HG03139 (cell line): Measurements from ENCODE around the gene BRD8.
"Not testable (repeated sequence)": the region's sequence is repeated elsewhere in the genome, so short reads cannot be mapped to it uniquely, and the experiment has no call there.

ENCODE experiments used
- ATAC-seq: cut with Tn5 transposase; IDR thresholded peaks from one replicate; pipeline ENCODE4 v1.9.1; 2021; ENCODE audit not compliant: unreplicated experiment

BRD8 gene, protein sequence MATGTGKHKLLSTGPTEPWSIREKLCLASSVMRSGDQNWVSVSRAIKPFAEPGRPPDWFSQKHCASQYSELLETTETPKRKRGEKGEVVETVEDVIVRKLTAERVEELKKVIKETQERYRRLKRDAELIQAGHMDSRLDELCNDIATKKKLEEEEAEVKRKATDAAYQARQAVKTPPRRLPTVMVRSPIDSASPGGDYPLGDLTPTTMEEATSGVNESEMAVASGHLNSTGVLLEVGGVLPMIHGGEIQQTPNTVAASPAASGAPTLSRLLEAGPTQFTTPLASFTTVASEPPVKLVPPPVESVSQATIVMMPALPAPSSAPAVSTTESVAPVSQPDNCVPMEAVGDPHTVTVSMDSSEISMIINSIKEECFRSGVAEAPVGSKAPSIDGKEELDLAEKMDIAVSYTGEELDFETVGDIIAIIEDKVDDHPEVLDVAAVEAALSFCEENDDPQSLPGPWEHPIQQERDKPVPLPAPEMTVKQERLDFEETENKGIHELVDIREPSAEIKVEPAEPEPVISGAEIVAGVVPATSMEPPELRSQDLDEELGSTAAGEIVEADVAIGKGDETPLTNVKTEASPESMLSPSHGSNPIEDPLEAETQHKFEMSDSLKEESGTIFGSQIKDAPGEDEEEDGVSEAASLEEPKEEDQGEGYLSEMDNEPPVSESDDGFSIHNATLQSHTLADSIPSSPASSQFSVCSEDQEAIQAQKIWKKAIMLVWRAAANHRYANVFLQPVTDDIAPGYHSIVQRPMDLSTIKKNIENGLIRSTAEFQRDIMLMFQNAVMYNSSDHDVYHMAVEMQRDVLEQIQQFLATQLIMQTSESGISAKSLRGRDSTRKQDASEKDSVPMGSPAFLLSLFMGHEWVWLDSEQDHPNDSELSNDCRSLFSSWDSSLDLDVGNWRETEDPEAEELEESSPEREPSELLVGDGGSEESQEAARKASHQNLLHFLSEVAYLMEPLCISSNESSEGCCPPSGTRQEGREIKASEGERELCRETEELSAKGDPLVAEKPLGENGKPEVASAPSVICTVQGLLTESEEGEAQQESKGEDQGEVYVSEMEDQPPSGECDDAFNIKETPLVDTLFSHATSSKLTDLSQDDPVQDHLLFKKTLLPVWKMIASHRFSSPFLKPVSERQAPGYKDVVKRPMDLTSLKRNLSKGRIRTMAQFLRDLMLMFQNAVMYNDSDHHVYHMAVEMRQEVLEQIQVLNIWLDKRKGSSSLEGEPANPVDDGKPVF

DNA sequence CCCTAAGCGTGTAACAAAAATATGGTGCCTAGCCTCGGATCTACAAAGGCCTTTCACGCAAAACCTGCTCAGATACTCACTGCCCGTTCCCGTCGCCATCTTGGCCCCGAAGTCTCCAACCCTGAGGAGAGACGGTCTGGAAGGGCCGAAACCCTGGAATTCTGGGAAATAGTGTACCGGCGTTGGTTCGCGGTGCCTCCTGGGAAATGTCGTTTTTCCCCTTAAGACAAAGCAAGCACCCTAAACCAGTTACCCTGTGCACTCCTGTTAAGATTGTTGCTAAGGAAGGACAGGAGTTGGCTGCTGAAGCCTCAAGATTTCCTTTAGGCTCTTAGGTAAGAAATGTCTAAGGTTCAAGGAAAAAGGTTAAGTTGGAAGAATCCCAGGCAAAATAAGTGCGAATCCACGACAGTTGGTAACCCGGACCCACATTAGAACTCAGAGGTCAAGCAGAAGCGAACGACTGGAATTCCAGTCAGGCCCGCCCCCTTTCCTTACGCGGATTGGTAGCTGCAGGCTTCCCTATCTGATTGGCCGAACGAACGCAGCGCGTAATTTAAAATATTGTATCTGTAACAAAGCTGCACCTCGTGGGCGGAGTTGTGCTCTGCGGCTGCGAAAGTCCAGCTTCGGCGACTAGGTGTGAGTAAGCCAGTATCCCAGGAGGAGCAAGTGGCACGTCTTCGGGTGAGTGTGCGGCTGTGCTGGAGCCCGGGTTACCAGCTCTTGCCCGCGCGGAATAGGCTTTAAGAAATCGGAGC, at the start of gene BRD8, which contains the start of gene KIF20A:
TSS of gene BRD8 (minus strand) at position 115 of the 761 bp plus-strand sequence. CDS start at position 99, 16 bp downstream.
TSS of gene KIF20A (plus strand) at position 597 of the 761 bp plus-strand sequence. CDS start 569 bp downstream, outside the sequence.
- ATAC-seq, result peak; percentile 90

DNA sequence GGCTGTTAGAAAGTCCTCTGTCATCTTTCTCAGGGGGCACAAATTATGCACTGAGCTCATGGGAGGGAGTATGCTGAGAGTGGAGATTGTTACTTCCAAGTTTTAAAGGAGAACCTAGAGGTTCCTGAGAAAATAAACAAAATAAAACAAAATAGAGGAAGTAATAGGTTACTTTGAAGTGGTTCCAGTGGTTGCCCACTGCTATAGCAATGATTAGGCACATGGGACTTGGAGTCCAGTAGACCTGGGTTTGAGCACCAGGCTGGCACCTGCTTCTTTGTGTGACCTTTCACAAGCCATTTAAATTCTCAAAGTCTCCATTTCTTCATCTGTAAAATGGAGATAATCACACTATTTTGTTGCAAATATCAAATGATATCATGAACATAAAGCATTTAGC, 48.5 kb upstream of the BRD8 start:
- ATAC-seq, result no peak

DNA sequence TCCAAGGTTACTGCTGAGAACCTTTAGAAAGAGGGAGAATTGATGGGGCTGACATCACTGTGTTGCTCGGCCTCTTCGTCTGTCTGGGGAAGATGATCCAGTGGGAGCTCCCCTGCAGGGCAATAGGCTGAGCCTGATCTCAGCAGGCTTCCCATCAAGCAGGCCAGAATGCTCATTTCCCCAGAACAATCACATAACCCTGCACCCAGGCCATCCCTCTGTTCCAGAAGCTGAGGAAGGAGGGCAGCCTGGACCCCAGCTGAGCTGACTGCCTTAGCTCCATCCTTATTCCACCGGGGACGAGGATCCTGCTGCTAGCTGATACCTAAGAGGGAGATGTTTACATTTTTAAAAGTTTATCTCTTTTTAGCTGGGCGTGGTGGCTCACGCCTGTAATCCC, 46.3 kb upstream of the BRD8 start:
- ATAC-seq, result no peak

DNA sequence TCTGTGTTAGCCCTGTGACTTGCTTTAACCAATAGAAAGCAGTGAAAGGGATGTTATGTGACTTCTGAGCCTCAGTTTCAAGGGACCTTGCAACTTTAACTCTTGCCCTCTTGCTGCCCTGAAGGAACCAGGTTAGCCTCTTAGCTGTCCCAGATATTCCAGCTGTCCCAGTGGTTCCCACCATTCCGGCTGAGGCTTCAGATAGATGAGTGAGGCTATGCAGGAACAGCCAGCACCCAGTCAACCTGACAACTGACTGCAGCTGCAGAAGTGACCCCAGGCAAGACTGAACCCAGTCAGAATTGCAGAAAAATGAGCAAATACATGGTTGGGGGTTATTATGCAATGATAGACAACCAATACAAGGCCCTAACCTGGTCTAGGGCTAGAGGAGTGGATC, 45.1 kb upstream of the BRD8 start:
- no peak for ATAC-seq

DNA sequence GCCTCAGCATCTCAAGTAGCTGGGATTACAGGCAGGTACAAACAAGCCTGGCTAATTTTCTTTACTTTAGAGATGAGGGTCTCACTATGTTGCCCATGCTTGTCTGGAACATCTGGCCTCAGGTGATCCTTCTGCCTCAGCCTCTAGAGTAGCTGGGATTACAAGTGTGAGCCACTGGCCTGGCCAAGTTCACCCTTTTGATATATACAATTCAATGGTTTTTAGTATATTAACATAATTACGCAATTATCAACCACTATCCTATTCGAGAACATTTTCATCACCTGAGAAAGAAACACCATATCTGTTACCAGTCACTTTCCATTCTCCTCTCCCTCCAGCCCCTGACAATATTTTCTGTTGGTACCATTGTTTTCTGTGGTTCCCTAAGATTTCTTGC, 38.4 kb upstream of the BRD8 start:
- no peak for ATAC-seq

DNA sequence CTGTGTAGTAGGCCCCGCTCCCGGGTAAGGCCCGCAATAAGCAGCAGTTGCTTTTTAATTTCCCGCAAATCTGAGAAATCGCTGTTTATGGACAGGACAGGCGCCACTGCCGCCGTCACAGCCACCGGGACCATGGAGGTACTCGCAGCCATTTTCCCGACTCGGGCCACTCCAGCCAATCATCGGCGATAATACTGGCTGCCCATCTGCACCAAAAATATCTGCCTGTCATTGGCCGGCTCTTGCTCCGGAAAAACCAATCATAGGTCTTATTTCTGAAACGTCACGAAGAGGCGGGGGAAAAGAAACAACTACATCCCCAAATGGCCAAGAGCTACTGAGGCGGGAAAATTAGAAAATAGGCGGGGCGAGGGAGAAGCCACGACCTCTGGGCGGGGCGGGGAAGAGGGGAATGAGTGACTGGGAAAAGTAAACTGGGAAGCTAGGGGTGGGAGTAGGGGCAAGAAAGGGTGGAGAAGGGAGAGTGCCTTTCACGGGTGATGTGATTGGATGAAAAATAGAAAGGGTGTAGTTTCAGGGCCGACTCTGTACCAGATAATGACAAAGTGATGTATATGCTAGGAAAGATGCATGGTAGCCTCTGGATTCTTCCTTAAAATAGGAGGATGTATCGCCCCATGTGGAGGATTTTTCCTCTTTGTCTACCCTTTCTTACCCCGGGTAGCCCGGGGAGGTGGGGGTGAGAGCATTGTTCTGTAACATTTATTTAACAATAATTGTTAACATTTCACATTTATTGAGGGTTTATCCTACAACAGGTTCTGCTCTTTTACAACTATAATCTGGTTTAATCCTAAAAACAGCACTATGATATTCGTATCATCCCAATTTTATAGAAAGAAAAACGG, 35.0 kb upstream of the BRD8 start, which contains the start of gene CDC23:
TSS of gene CDC23 (minus strand) at position 163 of the 869 bp plus-strand sequence. CDS start at position 152, 11 bp downstream.
- peak; percentile 96 for ATAC-seq

DNA sequence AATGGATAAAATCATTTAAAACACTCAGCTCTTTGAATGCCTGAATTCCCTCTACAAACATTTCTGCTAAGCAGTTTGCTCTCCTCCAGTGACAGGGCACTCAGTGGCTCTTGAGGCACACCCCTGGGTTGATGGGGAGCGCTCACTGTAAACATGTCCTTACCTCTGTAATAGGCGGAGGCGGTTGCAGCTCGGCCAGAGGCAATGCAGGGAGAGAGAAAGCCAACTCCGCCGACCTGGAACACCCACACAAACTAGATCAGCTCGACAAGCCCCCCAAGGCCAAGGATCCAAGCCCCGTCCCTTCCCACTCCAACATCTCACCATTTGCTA, 34.4 kb upstream of the BRD8 start:
- ATAC-seq, result no peak

DNA sequence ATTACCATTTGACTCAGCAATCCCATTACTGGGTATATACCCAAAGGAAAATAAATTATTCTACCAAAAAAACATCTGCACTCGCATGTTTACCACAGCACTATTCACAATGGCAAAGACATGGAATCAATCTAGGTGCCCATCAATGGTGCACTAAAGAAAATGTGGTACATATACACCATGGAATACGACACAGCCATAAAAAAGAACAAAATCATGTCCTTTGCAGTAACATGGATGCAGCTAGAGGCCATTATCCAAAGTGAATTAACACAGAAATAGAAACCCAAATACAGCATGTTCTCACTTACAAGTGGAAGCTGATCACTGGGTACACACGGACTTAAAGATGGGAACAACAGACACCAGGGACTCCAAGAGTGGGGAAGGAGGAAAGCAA, 32.6 kb upstream of the BRD8 start:
- ATAC-seq, result no peak

DNA sequence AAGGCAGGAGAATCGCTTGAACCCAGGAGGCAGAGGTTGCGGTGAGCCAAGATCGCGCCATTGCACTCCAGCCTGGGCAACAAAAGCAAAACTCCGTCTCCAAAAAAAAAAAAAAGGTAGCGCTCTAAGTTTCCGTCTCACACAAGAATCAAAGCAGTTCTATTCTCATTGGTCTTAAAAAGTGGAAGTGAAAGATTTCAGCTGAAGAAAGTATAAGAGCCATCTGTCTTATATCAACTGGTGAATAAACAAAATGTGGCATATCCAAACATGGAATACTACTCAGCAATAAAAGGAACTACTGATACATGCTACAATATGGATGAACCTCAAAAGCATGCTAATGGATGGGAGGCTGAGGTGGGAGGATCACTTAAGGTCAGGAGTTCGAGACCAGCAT, 15.4 kb upstream of the BRD8 start:
- not testable (repeated sequence) for ATAC-seq

DNA sequence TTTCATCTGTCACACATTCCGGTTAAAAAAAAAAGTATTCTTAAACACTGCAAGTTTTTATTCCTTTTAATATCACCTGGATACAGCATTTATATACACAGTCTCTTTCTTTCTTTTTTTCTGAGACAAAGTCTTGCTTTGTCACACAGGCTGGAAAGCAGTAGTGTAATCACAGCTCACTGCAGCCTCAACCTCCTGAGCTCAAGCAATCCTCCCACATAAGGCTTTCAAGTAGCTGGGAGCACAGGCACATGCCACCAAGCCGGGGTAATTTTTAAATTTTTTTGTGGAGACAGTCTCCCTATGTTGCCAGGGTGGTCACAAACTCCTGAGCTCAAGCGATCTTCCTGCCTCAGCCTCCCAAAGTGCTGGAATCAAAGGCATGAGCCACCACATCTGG, 14.4 kb upstream of the BRD8 start:
- ATAC-seq, result no peak

DNA sequence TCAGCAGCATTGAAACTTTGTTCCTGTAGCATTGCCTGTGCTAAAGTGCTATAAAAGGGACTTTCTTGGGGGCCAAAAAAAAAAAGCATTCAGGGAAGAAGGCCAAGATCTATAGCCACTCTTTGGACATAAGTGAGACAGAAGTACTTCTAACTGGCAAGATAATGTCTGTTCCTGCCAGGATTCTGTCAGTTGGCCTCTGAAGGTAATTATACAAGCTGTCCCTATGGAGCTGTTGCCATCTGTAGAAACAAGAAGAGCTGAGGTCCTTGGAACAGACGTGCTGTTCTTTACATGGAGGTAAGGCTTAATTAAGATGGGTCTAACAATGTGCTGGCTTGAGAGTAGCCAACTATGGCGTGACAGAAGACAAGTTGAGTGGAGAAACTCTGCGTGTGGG, 10.2 kb upstream of the BRD8 start:
- ATAC-seq, result no peak

DNA sequence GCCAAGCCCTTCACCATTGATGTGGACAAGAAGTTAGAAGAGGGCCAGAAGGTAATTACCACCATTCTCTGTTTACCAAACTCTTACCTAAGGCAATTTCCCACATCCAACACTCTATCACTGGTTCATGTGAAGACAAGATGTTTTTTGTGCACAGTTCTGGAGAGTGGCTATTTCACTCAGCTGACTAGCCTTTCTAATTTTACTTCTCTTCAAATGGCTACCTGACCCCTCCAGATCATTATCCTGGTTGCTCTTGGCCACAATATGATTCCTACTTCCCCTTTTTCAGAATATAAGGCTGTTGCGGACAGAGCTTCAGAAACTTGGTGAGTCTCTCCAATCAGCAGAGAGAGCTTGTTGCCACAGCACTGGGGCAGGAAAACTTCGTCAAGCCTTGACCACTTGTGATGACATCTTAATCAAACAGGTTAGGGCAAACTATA, 7.6 kb upstream of the BRD8 start:
- ATAC-seq, result no peak

DNA sequence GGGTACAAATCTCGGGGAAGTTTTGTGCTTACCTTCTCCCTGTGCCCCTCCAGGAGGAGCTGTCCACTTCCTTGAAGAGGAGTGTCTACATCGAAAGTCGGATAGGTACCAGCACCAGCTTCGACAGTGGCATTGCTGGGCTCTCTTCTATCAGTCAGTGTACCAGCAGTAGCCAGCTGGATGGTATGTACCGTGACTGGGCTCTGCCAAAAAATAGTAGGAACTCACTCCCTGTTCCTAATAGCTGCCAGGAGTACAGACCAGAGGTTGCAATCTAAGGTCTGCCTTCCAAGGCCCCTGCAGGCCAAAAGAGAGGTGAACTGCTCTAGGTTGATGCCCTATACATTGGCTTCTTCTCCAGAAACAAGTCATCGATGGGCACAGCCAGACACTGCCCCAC, 4.4 kb upstream of the BRD8 start:
- no peak for ATAC-seq

DNA sequence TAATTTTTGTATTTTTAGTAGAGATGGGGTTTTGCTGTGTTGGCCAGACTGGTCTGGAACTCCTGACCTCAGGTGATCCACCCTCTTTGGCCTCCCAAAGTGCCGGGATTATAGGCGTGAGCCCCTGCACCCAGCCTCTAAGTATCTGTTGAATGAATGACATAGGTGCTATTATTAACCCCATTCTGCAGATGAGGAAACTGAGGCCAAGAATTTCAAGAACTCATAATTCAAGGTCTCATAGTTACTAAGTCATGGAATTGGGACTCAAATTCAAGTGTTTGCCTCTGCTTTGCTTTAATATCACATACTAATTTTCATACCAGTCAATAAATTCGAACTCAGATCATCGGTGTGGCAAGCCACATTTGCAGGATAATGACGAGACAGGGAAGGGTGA, 2.4 kb upstream of the BRD8 start:
- no peak for ATAC-seq

DNA sequence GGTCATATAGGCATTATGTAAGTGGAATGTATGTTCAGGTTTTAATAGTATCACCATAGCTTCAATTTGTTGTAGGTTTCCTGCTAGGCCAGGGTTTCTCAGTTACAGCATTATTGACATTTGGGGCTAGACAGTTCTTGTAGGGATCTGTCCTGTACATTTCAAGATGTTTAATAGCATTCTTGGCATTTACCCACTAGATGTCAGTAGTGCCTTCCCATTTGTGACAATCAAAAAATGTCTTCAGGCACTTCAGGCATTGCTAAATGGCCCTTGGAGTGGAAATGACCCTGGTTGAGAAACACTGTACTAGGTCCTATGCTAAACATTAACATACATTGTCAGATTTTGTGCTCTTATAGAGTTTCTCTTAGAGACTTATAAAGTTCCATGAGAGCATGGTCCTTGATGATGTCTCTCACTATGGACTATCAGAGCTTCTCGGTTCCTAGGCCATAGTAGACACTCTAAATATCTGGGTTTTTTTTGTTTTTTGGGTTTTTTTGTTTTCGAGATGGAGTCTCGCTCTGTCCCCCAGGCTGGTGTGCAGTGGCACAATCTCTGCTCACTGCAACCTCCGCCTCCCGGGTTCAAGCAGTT, 1.9 kb upstream of the BRD8 start:
- no peak for ATAC-seq

DNA sequence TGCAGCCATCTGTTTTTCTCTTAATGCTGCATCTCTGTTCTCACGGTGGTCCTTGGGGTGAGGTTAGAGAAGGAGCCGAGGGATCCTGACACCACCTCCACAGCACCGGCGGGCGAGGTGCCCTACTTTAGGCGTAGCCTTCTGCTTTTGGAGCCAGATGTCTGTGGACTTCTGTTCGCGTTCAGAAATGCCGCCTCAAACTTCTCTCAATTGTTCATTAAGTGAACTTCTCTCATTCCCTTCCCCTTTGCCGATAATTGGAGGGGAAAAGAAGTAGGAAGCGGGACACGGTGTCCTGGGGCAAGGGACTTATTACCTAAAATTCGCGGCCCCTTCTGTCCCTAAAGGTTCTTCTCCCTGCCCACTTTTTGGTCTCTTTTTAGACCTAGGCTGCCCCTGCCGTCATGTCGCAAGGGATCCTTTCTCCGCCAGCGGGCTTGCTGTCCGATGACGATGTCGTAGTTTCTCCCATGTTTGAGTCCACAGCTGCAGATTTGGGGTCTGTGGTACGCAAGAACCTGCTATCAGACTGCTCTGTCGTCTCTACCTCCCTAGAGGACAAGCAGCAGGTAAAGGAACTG, 937 bp upstream of the BRD8 start:
- ATAC-seq, result no peak

DNA sequence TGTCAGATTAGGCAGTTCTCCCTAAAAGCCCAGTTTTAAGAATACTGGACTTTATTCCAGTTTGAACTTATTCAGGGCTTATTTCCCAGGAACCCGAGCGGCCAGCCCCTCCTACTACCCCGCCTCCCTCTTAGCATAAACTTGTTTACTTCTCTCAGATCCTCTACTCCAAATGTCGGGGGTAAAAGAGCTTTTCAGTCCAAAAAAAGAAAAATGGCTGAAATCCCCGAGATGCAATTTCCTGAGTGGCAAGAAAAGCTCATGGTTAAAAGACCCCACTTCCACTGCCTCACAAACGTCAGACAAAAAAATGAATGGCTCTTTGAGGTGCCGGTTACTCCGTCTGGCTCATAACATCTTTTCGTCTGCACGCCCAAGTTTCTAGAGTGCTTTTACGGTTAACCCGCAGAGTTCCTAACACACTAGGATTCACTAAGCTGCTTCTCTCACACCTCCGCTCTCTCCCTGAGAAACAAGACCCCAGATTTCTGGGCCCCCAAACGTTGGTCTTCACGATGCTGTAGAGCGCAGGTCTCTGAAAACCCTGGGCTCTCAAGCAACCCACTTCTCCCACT, 402 bp downstream of the BRD8 start:
- no peak for ATAC-seq

DNA sequence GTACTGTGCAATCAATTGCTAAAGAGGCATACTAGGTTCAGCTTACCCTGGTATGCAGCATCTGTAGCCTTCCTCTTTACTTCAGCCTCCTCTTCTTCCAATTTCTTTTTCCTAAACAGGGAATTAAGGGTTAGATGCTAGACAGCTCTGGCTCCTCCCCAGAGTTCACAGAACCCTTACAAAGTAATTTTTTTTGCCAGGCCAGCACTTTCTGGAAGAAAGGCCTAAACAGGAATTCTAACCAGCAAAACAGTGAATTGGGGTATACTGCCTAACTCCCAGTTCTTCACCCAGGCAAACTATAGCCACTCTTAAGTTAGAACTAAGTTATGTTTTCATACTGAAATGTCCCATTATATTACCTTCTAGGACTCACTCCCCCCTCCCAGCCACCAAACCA, 8.1 kb downstream of the BRD8 start:
- no peak for ATAC-seq
